HCT116 (cell line): ENCODE results near the gene TJAP1. TPM values are rescaled to one million over a fixed set of nuclear protein-coding genes. Genes with fewer than 3 reads are reported as not detected.

Experiments
- ATAC-seq: fragments of 200-7000 bp; cut with Tn5 transposase; 2 replicates; pipeline ENCODE4 v1.9.1; 2020; ENCODE audit warnings: mild to moderate bottlenecking, moderate library complexity
- BruUV-seq: library from RNA; stranded (reverse); fragments of 400-500 nt; replicated peaks from 2 replicates; lab custom pipeline; 2021; lab: Mats Ljungman, UMichigan
- CTCF ChIA-PET: fragments of 300-600 bp; sonication (Branson Sonifier 250); formaldehyde crosslinking; loops from one replicate; lab custom pipeline; 2021; ENCODE audit warnings: antibody characterized with exemption; lab: Charles Lee
- POLR2A ChIA-PET: fragments of 300-600, 350-600 bp; sonication (Branson Sonifier 250); formaldehyde crosslinking; loops from one replicate; lab custom pipeline; 2021; ENCODE audit warnings: antibody characterized with exemption; lab: Charles Lee
- RAD21 ChIA-PET, 2 experiments: fragments of 300-600 bp; sonication (Branson Sonifier 250); formaldehyde crosslinking; loops; one replicate each; lab custom pipeline; 2023; ENCODE audit warnings: low total read pairs in 2 of 2; ENCODE audit not compliant: uncharacterized antibody in 2 of 2, unreplicated experiment in 2 of 2, low non-redundant PET in 1 of 2; lab: Charles Lee
- DNase-seq: peaks from one replicate; pipeline ENCODE4 v3.0.0-alpha.2; 2010; ENCODE audit warnings: low read depth, low spot score
- H2AFZ ChIP-seq: fragments of 200-600 bp; shearing (Covaris generic), sonication (generic); 2 replicates; pipeline ENCODE4 v1.6.1; 2017; ENCODE audit warnings: low read depth, mixed run types, mixed read lengths, antibody characterized with exemption, low read length; ENCODE audit not compliant: poor library complexity, severe bottlenecking
- H3K27ac ChIP-seq: 2 replicates; pipeline ENCODE4 v1.5.1; 2012; ENCODE audit warnings: low read depth, low read length
- H3K27me3 ChIP-seq: fragments of 200-600 bp; sonication (generic); 2 replicates; pipeline ENCODE4 v1.6.1; 2016; ENCODE audit warnings: mixed run types, low read length, mixed read lengths; ENCODE audit not compliant: insufficient read depth
- H3K36me3 ChIP-seq, 2 experiments: fragments of 200-500 bp in 1 of 2; fragments of 200-600 bp in 1 of 2; sonication (Bioruptor generic) in 1 of 2; sonication (generic) in 1 of 2; 2 replicates each; pipeline versions ENCODE4 v1.5.1 to v1.6.1; 2014 to 2016; ENCODE audit warnings: low read length in 2 of 2, inconsistent platforms in 1 of 2, mixed read lengths in 1 of 2, mixed run types in 1 of 2; ENCODE audit not compliant: insufficient read depth in 2 of 2, control insufficient read depth in 1 of 2
- H3K4me1 ChIP-seq, 2 experiments: fragments of 200-600 bp in 1 of 2; sonication (generic) in 1 of 2; 2 replicates each; pipeline versions ENCODE4 v1.5.1 to v1.6.1; 2012 to 2017; ENCODE audit warnings: low read length in 2 of 2, inconsistent platforms in 1 of 2, mild to moderate bottlenecking in 1 of 2, mixed read lengths in 1 of 2, mixed run types in 1 of 2, moderate library complexity in 1 of 2; ENCODE audit not compliant: insufficient read depth in 2 of 2, control insufficient read depth in 1 of 2
- H3K4me2 ChIP-seq: fragments of 200-600 bp; sonication (generic); 2 replicates; pipeline ENCODE4 v1.6.1; 2017; ENCODE audit warnings: mixed run types, low read length, mixed read lengths
- H3K4me3 ChIP-seq, 2 experiments: fragments of 200-600 bp in 1 of 2; sonication (generic) in 1 of 2; replicated peaks in 1 of 2; 2 replicates each; pipeline ENCODE4 v1.5.1; 2011 to 2016; ENCODE audit warnings: low read length in 2 of 2, control low read depth in 1 of 2, low read depth in 1 of 2, mild to moderate bottlenecking in 1 of 2, mixed read lengths in 1 of 2, mixed run types in 1 of 2
- H3K79me2 ChIP-seq: fragments of 200-600 bp; sonication (generic); 2 replicates; pipeline ENCODE4 v1.6.1; 2017; ENCODE audit warnings: mild to moderate bottlenecking, mixed run types, low read length, moderate library complexity, mixed read lengths; ENCODE audit not compliant: insufficient read depth
- H3K9ac ChIP-seq: fragments of 200-600 bp; sonication (generic); 2 replicates; pipeline ENCODE4 v1.6.1; 2016; ENCODE audit warnings: low read length, mixed read lengths
- H3K9me2 ChIP-seq: fragments of 200-600 bp; sonication (generic), shearing (Covaris generic); 2 replicates; pipeline ENCODE4 v1.6.1; 2017; ENCODE audit warnings: mixed run types, mild to moderate bottlenecking, moderate library complexity; ENCODE audit not compliant: insufficient read depth
- H3K9me3 ChIP-seq, 2 experiments: fragments of 200-500 bp in 1 of 2; fragments of 200-600 bp in 1 of 2; sonication (Bioruptor generic) in 1 of 2; sonication (generic) in 1 of 2; 2 replicates each; pipeline ENCODE4 v1.6.1; 2014 to 2017; ENCODE audit warnings: low read length in 2 of 2, mixed read lengths in 2 of 2, inconsistent platforms in 1 of 2, low read depth in 1 of 2, mild to moderate bottlenecking in 1 of 2, mixed run types in 1 of 2, moderate library complexity in 1 of 2; ENCODE audit not compliant: control insufficient read depth in 1 of 2, insufficient read depth in 1 of 2
- H4K20me1 ChIP-seq: fragments of 200-600 bp; sonication (generic), shearing (Covaris generic); 2 replicates; pipeline ENCODE4 v1.6.1; 2017; ENCODE audit warnings: mixed run types, mild to moderate bottlenecking, moderate library complexity; ENCODE audit not compliant: insufficient read depth
- CBX3 ChIP-seq: IDR thresholded peaks from 2 replicates; pipeline ENCODE4 v1.6.1; 2012; ENCODE audit warnings: low read depth
- CEBPB ChIP-seq: IDR thresholded peaks from 2 replicates; pipeline ENCODE4 v1.6.1; 2012; ENCODE audit warnings: low read depth
- CTCF ChIP-seq, 3 experiments: fragments of 200-600 bp in 1 of 3; sonication (generic) in 1 of 3; IDR thresholded peaks in 2 of 3; conservative IDR thresholded peaks in 1 of 3; 2 replicates each; pipeline ENCODE4 v1.5.1; 2012 to 2017; ENCODE audit warnings: low read depth in 2 of 3, low read length in 2 of 3, antibody characterized with exemption in 1 of 3, borderline replicate concordance in 1 of 3, control low read depth in 1 of 3, mild to moderate bottlenecking in 1 of 3, mixed read lengths in 1 of 3, mixed run types in 1 of 3, moderate library complexity in 1 of 3; ENCODE audit not compliant: insufficient read depth in 1 of 3
- EGR1 ChIP-seq: IDR thresholded peaks from 2 replicates; pipeline ENCODE4 v1.6.1; 2012; ENCODE audit warnings: low read depth
- EZH2 ChIP-seq: fragments of 200-600 bp; sonication (generic); IDR thresholded peaks from 2 replicates; pipeline ENCODE4 v1.6.1; 2017; ENCODE audit warnings: antibody characterized with exemption, mixed run types
- EZH2phosphoT487 ChIP-seq: fragments of 200-600 bp; IDR thresholded peaks from 2 replicates; pipeline ENCODE4 v1.6.1; 2018; ENCODE audit warnings: antibody characterized with exemption, borderline replicate concordance
- FOSL1 ChIP-seq: IDR thresholded peaks from 2 replicates; pipeline ENCODE4 v1.6.1; 2012; ENCODE audit warnings: low read depth
- JUND ChIP-seq: IDR thresholded peaks from 2 replicates; pipeline ENCODE4 v1.6.1; 2012
- POLR2A ChIP-seq: IDR thresholded peaks from 2 replicates; pipeline ENCODE4 v1.7.0; 2011; ENCODE audit warnings: borderline replicate concordance; ENCODE audit not compliant: insufficient read depth, insufficient read length; ENCODE audit errors: extremely low read depth
- REST ChIP-seq: IDR thresholded peaks from 2 replicates; pipeline ENCODE4 v1.6.1; 2012; ENCODE audit warnings: low read depth
- SP1 ChIP-seq: IDR thresholded peaks from 2 replicates; pipeline ENCODE4 v1.6.1; 2012; ENCODE audit warnings: low read depth
- SRF ChIP-seq: IDR thresholded peaks from 2 replicates; pipeline ENCODE4 v1.6.1; 2012; ENCODE audit warnings: low read depth
- TCF7L2 ChIP-seq: IDR thresholded peaks from 2 replicates; pipeline ENCODE4 v1.7.0; 2011; ENCODE audit warnings: borderline replicate concordance, inconsistent platforms; ENCODE audit not compliant: insufficient read depth, insufficient read length; ENCODE audit errors: extremely low read depth
- YY1 ChIP-seq: IDR thresholded peaks from 2 replicates; pipeline ENCODE4 v1.6.1; 2011; ENCODE audit warnings: low read length, low read depth, moderate library complexity, mild to moderate bottlenecking; ENCODE audit not compliant: insufficient replicate concordance; ENCODE audit errors: extremely low read depth
- ZNF274 ChIP-seq: fragments of 200-500 bp; sonication (Bioruptor generic); IDR thresholded peaks from 2 replicates; pipeline ENCODE4 v1.6.1; 2014; ENCODE audit warnings: mild to moderate bottlenecking, low read depth, low read length, inconsistent platforms
- intact Hi-C: fragments of 100-400 bp; cut with micrococcal nuclease; formaldehyde crosslinking; loops from 2 replicates; pipeline ENCODE4 v1.10.0; 2022
- total RNA-seq: library from RNA; stranded (reverse); gene quantifications from one replicate; pipeline ENCODE4 v1.2.1, GENCODE V29; 2021; ENCODE audit not compliant: unreplicated experiment
- TF ChIP-seq, protein P1 (sequence below): IDR thresholded peaks from 2 replicates; pipeline ENCODE4 v1.6.1; 2012

The TJAP1 gene
- total RNA-seq, 1 experiment from 2014 or later, result 45.2 TPM

GRCh38 chr6:43437700-43438099 lies 39.7 kb upstream of the TJAP1 start:
- Histone ChIP-seq H3K79me2 (no peaks in the 10 kb centered on the region), H3K9ac (no peak overlapping the region), H4K20me1 (no peaks in the 10 kb centered on the region), H3K27ac (no peak overlapping the region), H2AFZ (no peak overlapping the region), H3K4me2 (no peak overlapping the region), H3K27me3 (no peaks in the 10 kb centered on the region), H3K9me2 (no peaks in the 10 kb centered on the region), H3K4me3 (no peak overlapping the region), H3K36me3 (peaks cover 3 to 6% of the 10 kb centered on the region in 2 experiments; a peak in 3 of 4 replicates)
- ChIA-PET RAD21 (no interaction called here), POLR2A (interaction anchor here (1.3 kb wide), 1 partner anchor 10 kb away, joined by 3 read pairs; the partner anchor contains the start of gene ABCC10)
- DNase-seq, result no peak
- no TSS peak for BruUV-seq
- no peak for ATAC-seq
- TF ChIP-seq FOSL1 (no peak), CBX3 (no peak), YY1 (no peak), EGR1 (no peak), EZH2 (no peak)
- TF ChIP-seq, all 23 proteins: peak for 0
- intact Hi-C loops, result no loop called here
- CTCF ChIA-PET, result interaction anchor here (0.8 to 1.8 kb wide), 2 partner anchors 20 to 174 kb away, joined by 4 to 5 read pairs; no protein-coding TSS in a partner anchor
- Histone ChIP-seq H3K4me1 (peaks cover 12 to 18% of the 10 kb centered on the region in 2 experiments), H3K9me3 (no peaks in the 10 kb centered on the region)

GRCh38 chr6:43442935-43443334 lies 34.4 kb upstream of the TJAP1 start:
- H3K36me3 ChIP-seq, result peaks cover 3 to 6% of the 10 kb centered on the region in 2 experiments; a peak in 3 of 4 replicates
- no peak overlapping the region for H3K9ac ChIP-seq
- no peaks in the 10 kb centered on the region for H3K27me3 ChIP-seq
- H3K79me2 ChIP-seq, result no peaks in the 10 kb centered on the region
- H3K27ac ChIP-seq, result no peak overlapping the region
- H2AFZ ChIP-seq, result no peak overlapping the region
- no peak overlapping the region for H3K4me2 ChIP-seq
- intact Hi-C loops, result no loop called here
- H3K9me2 ChIP-seq, result no peaks in the 10 kb centered on the region
- H4K20me1 ChIP-seq, result no peaks in the 10 kb centered on the region
- no TSS peak for BruUV-seq
- POLR2A ChIA-PET, result no interaction called here
- no peaks in the 10 kb centered on the region for H3K4me1 ChIP-seq
- DNase-seq (no peak), ATAC-seq (no peak)
- CTCF ChIA-PET, result no interaction called here
- RAD21 ChIA-PET, result no interaction called here
- no peaks in the 10 kb centered on the region for H3K9me3 ChIP-seq
- H3K4me3 ChIP-seq, result no peak overlapping the region
- TF ChIP-seq, protein P1, sequence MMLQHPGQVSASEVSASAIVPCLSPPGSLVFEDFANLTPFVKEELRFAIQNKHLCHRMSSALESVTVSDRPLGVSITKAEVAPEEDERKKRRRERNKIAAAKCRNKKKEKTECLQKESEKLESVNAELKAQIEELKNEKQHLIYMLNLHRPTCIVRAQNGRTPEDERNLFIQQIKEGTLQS, result no peak
- TF ChIP-seq YY1, result no peak
- no peak for TF ChIP-seq JUND
- TF ChIP-seq EGR1, result no peak
- TF ChIP-seq SRF, result no peak
- TF ChIP-seq CBX3, result no peak
- no peak for TF ChIP-seq POLR2A
- no peak for TF ChIP-seq TCF7L2
- no peak for TF ChIP-seq ZNF274
- TF ChIP-seq REST, result no peak
- TF ChIP-seq CEBPB, result no peak
- TF ChIP-seq CTCF (IDR thresholded peaks at IDR 0.05 in 2 of 3, conservative IDR thresholded peaks at IDR 0.05 in 1 of 3; ENCODE audit: borderline replicate concordance in 1 of 3, insufficient read depth in 1 of 3, low read depth in 2 of 3, low read length in 2 of 3), result no peak
- no peak for TF ChIP-seq FOSL1
- TF ChIP-seq SP1, result no peak
- TF ChIP-seq EZH2phosphoT487, result no peak
